ENCODE data around the gene MAS1.

Gene MAS1

DNA sequence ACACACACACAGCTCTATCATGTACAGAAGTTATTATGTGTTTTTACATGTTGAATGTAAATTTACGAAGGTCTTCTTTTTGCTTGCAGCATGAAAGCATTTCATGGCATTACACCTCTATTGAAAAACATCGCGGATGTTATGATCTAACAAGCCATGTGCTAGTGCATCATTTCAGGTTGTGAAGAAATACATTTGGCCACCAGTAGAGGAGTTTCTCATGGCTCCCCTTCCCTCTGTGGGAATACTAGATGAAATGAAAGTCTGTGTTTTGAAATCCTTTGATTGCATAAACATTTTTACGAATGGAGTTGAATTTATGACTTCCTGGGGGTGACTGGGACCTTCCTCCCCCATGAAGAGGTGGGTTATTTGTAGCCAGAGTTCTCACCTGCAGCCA is 17.7 kb downstream of the MAS1 start:
- in situ Hi-C loops (cut with HindIII; ENCODE audit: low sequenced_read_pairs): no loop called here
- TF ChIP-seq, protein P1, sequence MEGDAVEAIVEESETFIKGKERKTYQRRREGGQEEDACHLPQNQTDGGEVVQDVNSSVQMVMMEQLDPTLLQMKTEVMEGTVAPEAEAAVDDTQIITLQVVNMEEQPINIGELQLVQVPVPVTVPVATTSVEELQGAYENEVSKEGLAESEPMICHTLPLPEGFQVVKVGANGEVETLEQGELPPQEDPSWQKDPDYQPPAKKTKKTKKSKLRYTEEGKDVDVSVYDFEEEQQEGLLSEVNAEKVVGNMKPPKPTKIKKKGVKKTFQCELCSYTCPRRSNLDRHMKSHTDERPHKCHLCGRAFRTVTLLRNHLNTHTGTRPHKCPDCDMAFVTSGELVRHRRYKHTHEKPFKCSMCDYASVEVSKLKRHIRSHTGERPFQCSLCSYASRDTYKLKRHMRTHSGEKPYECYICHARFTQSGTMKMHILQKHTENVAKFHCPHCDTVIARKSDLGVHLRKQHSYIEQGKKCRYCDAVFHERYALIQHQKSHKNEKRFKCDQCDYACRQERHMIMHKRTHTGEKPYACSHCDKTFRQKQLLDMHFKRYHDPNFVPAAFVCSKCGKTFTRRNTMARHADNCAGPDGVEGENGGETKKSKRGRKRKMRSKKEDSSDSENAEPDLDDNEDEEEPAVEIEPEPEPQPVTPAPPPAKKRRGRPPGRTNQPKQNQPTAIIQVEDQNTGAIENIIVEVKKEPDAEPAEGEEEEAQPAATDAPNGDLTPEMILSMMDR (IDR thresholded peaks at IDR 0.05; ENCODE audit: low read depth, low read length): no peak
- H3K4me3 ChIP-seq (ENCODE audit: low read depth, low read length): no peak overlapping the region
- DNase-seq (ENCODE audit: low read depth, low spot score): no peak

DNA sequence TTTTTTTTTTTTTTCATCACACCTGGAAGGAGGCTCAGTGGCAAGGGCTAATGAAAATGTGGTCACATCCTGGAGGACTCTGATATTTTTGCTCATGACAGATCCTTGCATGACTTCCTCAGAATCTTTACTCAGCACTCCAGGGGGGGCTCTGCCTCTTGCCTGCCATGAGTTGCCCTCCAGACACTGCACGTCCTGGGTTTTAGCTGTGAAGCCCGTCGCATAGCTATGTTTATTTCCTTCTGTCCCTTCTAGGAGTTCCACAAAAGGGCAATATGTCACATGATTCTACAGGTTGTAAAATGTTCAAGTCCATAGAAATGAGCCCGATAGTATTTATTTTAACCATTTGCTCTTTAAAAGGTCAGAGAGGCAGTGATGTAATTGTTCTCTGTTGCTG is 18.2 kb downstream of the MAS1 start:
- TF ChIP-seq, protein P1 (IDR thresholded peaks at IDR 0.05; ENCODE audit: low read depth, low read length): no peak
- H3K4me3 ChIP-seq (ENCODE audit: low read depth, low read length): no peak overlapping the region
- in situ Hi-C loops (cut with HindIII; ENCODE audit: low sequenced_read_pairs): no loop called here
- DNase-seq (ENCODE audit: low read depth, low spot score): no peak

DNA sequence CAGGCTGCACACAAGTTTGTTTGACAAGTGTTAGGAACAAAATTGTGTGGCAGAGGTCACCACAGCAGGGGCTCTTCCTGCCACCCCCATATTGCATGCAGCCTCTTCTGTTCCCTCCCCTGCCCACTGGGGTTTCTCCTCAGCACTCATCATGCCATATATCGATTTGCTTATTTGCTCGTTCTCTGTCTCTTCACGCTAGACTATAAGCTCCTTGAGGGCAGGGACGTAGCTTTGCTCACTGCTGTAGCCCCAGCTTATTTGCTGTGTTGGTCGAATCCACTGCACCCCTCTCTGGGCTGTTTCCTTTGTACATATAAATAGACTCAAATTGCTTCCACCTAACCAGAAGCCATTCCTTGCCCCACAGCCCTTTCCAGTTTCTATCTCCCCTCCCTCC is 19.6 kb downstream of the MAS1 start:
- in situ Hi-C loops (cut with HindIII; ENCODE audit: low sequenced_read_pairs): no loop called here
- DNase-seq (ENCODE audit: low read depth, low spot score): no peak
- H3K4me3 ChIP-seq (ENCODE audit: low read depth, low read length): no peak overlapping the region
- TF ChIP-seq, protein P1 (IDR thresholded peaks at IDR 0.05; ENCODE audit: low read depth, low read length): no peak

DNA sequence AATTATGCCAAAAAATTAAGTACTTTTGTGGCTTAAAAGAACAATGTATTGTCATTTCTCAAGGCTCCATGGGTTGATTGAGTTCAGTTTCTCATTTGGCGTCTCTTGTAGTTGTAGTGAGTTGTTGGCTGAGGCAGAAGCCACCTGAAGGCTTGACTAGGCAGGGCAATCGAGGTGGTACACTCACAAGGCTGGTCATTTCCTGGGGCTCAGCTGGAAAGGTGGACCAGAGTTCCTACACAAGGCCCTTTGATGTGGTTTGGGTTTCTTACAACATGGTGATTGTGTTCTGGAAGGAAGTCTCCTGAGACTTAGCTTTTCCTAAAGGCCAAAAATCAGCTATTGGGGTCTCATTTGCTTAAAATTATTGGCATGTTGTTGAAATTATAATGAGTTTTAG is 22.6 kb downstream of the MAS1 start:
- in situ Hi-C loops (cut with HindIII; ENCODE audit: low sequenced_read_pairs): no loop called here
- no peak for DNase-seq (ENCODE audit: low read depth, low spot score)
- no peak overlapping the region for H3K4me3 ChIP-seq (ENCODE audit: low read depth, low read length)
- TF ChIP-seq, protein P1 (IDR thresholded peaks at IDR 0.05; ENCODE audit: low read depth, low read length): no peak

DNA sequence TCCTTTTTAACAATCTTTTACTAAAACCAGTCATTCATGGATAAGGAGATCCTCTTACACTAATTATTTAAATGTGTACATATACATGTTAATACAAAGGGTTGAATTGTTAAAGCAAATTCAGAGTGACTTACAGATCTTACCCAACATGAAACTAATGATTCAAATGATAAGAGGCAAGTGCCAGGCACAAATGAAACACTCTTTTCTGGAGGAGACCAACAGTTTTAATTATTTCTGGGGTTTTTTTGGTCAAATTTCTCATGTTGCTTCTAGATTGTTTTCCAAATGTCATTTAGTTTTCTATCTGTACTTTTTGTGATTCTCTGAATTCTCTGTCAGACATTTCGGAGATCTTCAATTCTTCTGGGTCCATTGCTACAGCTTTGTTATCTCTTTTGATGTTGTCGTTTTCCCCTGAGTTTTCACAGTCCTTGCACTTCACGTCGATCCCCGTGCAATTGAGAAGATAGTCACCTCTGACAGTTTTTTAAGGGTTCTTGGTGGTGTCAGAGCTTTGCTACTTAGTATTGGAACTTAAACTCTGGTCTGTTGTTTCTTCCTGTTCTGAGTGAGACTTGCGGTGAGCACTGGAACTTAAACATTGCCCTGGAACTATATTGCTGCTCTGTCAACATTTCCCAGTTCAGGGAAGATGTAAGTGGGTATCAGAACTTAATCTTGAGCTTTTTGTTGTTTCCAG is 23.2 kb downstream of the MAS1 start:
- TF ChIP-seq, protein P1 (IDR thresholded peaks at IDR 0.05; ENCODE audit: low read depth, low read length): no peak
- no peak for DNase-seq (ENCODE audit: low read depth, low spot score)
- H3K4me3 ChIP-seq (ENCODE audit: low read depth, low read length): no peak overlapping the region
- in situ Hi-C loops (cut with HindIII; ENCODE audit: low sequenced_read_pairs): no loop called here

DNA sequence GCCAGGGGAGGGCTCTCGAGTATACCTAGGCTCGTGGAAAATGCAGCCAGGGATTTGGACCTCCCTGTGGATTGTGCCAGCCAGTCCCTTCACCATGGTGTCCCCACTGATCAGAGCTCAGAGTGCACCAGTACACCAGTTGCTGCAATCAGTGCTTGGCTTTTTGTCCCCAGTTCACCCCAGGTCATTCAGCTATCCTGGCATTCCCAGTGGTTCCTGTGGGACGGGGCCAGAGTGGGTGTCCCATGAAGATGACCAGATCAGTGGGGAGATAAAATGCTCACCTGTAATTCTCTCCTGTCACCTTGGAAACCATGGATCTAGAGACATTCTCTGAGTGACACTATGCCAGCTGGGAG is 23.8 kb downstream of the MAS1 start:
- TF ChIP-seq, protein P1 (IDR thresholded peaks at IDR 0.05; ENCODE audit: low read depth, low read length): no peak
- H3K4me3 ChIP-seq (ENCODE audit: low read depth, low read length): no peak overlapping the region
- DNase-seq (ENCODE audit: low read depth, low spot score): no peak
- in situ Hi-C loops (cut with HindIII; ENCODE audit: low sequenced_read_pairs): no loop called here

Data from astrocyte of the spinal cord (primary cell).